T-helper 22 cell (primary cell): ENCODE results near the gene GRID1.

ENCODE experiments used
- DNase-seq: peaks from one replicate; pipeline ENCODE4 v3.0.0-alpha.2; 2020; ENCODE audit warnings: low read depth

Gene GRID1

DNA sequence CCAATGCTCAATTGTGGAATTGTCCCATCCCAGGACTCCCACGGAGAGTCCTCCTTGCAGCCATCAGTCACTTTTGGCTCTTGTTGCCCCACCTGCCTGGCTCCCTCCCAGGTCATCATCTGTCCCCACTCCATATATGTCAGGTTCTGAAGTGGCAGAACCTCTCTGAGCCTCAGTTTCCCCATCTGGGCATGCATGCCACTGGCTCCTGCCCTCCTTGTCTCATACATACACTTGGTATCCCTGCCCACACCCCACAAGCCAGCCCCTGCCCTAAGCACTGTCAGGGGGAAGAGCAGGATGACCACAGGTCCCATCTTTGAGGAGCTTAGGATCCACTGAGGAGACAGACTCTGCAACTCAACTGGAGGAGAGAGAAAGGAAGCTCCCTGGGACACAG, 156.9 kb downstream of the GRID1 start:
- DNase-seq: no peak

DNA sequence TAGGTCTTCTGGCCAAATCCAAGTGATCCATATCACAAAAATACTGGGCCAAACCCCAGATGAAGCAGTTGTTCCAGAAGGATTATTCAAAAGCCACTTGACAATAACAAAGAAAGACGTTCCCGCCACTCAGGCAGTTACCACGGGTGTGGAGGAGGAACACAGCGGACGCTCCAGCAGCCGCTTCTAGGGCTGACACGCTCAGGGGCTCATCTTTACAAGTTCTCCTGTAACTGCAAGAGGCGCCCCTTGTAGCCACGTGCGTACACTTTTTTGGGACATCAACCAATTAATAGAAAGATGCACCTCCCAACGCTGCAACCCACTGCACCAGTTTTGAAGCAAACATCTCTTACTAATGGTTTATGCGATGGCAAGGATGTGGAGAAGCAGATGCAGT, 159.4 kb downstream of the GRID1 start:
- DNase-seq: no peak

DNA sequence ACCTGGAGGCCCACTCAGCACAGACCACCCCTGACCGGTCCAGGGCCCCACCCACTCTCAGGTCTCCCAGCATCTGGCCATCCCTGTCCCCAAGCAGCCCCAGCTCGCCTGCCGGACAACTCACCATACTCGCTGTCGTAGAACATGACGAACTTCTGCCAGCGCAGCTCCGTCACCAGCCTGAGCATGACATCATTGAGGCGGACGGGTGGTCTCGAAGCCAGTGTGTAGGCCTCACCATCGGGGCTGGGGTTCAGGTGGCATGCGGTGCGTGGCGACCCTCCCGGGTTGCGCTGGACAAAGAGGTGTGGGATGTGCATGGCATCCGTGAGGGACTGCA, 160.4 kb downstream of the GRID1 start:
- no peak for DNase-seq

DNA sequence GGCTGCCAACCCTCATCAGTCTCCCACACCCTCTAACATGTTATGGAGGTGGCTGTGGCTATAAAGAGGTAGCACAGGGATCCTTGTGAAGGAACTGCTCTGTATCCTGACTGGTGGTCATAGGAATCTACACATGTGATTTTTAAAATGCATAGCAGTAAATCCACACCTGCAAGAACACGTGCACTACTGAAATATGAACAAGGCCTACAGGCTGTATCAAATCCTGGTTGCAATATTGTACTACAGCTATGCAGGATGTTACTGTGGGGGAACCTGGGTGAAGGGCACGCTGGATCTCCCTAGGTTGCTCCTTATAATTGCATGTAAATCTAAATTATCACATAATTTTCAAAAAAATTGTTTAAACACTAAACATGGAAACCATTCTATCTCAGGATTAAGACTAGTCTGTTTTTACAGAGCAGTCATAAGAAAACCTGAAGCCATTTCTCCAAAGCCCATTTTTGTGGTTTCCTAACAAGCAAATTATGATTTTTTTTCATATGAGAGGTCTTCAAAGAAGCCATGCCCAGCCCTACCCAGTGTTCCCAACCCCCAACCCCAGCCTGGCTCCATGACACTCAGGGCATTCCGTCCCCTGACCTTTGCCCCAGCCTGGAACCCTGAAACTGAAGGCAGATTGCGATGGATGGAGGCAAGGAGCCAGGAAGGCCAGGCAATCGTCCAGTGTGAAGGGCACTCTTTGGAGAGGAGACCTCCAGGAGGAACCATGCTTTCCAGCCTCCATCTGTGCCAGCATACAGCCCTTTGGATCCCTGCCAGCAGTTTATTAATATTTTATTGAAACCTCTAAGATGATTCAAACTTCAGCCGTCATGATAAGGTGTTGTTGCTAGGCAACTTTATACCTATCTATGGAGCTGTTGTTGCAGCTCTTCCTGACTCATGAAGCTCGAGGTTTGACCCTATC, 161.0 kb downstream of the GRID1 start:
- DNase-seq: no peak

DNA sequence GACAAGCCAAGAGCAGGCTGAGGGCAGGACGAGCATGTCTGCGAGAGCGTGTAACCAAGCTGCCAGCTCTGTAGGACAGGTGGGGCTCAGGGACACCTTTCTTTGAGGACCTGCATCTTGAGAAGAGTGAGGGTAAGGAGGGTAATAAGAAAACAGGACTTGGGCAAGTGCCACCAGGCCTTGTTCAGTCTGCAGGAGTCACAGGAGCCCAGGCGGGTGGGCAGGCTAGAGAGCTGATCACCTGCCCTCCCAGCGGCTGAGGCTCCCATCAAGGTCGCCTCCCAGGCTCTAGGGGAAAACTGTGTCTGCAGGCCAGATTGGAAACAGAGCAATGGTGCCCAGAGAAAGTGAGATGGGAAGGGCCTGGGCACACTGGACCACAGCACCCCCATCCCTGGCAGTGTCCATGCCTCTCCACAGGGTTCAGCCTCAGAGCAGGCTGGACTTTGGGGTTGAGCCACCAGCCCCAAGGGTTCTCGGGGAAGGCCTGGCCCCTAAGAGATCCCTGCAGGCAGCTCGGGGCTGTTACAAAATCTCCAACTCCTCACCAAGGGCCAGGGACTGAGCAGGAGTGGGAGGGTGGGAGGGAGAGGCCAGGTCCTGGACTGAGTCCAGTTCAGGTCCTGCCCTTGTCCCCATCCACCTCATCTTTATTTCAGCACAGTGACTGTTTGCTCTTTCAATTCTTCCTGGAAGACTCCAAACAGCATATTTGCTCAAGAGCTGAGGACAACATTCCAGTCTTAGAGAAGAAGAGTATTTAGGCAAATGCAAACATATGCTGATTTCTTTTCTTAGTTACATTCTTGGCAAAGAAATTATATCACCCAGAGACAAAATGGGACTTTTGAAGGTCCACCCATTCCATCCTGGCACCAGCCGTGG, 161.9 kb downstream of the GRID1 start:
- no peak for DNase-seq

DNA sequence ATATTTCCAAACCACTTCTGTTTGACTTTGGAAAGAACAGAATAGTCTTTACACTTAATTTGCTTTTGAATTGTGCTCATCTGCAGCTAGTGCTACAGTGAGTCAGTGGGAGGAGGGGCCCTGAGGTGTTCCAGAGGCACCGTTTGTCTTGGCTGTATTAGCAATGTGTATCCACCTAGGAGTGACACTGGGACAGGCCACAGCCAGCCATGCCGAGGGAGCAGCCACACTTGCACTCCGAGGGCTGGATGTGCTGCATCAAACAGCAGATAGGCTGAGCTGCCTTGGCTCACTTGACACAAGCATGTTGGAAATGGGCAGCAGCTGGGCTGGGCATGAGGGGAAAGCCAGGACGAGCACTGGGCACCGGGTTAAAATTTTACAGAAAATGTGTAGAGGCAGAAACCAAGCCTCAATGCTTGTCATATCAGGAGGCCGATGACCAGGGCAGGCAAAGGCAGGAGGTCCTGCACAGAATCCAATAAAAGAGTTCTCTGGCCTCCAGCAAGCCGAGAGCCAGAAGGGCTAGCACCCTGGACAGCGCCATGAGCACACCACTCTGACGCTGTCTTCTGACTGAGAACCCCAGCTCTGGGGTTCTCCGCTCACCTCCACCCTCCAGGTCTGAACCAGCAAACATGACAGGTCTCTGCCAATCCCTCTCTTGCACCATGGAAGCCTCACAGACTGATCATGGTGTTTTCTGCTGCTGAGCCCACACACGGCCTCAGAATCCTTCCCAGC, 163.3 kb downstream of the GRID1 start:
- no peak for DNase-seq

DNA sequence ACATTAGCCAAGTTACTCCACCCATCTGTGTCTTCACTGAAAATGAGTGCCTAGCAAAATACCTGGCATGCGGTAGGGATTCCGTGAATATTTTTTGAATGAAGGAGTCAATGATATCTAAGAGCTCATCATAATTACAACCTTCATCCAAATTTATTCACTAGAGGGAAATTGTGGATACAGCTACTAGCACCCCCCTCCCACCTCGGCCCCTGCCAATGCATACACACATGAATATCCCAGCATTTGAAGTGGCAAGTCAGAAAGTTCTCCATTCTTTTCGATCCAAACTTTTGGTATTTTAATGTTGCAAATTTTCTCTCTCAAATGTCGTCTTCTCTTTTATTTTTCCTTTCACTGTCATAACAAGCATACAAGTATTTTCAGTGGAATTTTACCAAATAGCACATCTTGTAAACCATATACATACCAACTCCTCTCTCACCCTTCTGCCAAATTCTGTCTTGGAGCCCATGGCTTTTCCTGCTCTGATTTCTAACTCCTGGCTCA, 164.3 kb downstream of the GRID1 start:
- no peak for DNase-seq

DNA sequence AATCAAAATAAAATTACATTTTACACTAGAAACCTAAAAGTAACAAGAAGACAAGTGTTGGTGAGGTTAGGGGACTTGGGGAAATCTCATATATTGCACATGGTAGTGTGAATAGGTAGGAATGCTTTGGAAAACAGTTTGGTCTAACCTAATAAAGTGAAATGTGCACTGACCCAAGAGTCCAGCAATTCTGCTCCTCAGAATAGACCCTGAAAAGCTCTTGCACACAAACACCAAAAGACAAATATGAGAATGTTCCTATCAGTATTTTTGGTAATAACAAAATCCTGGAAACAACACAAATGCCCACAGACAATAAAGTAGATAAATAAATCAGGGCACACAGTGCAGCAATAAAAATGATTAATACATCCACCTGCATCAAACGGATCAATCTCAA, 165.7 kb downstream of the GRID1 start:
- DNase-seq: no peak

DNA sequence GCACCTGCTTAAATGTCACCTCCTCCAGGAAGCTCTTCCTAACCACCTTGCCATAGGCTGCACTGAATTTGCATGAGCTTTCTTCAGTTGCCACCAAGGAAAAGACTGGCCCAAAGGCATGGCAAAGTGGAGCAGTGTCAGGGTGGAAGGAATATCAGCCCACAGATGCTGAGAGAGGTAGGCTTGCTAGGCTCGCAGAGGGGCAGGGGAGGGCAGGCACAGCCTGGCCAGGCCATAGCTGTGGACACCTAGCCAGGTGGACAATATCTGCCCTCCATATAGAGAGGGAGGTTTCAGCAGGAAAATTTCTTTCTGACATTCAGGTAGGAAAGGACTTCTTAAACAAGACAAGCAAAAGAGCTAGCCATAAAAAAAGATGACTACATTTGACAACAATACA, 166.3 kb downstream of the GRID1 start:
- DNase-seq: no peak

DNA sequence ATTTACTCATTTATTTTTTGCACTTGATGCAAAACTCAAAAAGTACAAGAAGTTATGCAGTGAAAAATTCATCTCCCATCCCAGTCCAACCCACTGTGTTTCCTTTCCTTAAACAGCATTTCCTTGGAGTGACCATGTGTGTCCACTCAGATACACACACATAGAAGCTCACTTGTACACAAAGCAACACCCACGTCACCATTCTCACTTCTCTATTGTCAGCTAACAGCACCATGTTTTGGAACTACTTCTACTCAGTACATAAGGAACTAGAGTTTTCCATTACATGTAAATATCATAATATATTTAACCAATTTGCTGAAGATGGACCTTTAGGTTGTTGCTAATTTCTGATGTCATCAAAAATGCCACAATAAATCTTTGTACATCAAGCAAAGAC, 167.6 kb downstream of the GRID1 start:
- no peak for DNase-seq

DNA sequence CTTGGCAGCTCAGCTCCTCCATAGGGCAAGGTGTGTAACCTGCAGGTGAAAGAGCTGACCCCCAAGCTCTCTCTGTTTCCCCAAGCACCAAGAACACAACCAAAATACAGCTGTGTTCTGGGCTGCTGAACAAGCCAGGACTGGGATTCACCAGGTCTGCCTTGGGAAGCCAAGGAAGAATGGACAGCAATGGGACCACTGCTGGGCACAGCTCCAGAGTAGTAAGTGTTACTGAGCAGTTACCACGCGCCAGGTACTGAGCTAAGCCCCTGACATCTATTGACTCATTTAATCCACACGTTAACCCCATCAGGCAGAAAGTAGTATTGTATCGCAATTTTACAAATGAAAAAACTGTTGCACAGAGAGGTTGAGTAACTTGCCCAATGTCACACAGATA, 168.3 kb downstream of the GRID1 start:
- DNase-seq: no peak

DNA sequence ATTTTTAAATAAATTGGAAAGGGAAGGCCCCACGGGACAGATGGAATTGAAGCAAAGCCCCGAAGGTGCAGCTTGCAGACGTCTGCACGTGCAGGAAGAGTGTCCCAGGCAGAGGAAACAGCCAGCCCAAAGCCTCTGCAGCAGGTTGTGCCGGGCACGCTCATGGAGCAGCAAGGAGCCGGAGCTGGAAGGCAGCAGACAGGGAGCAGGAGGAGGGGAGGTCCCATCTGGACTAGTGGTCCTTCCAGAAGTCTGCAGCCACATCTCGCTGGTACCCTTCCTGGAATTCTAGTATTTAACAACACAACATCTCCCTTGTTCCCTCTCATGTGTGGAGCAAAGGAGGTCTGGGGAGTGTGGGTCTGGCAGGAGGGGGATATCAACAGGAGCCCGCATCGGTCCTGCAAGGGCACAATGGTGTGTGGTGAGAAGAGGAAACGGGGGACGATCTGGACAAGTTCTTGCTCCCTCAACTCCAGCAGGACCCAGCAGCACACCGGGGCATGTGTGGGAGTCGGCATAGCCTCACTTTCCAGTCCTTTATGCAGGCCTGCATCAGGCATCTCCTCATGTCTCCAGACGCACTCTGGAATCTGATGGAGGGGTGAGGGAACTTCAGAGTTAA, 169.3 kb downstream of the GRID1 start:
- DNase-seq: no peak

DNA sequence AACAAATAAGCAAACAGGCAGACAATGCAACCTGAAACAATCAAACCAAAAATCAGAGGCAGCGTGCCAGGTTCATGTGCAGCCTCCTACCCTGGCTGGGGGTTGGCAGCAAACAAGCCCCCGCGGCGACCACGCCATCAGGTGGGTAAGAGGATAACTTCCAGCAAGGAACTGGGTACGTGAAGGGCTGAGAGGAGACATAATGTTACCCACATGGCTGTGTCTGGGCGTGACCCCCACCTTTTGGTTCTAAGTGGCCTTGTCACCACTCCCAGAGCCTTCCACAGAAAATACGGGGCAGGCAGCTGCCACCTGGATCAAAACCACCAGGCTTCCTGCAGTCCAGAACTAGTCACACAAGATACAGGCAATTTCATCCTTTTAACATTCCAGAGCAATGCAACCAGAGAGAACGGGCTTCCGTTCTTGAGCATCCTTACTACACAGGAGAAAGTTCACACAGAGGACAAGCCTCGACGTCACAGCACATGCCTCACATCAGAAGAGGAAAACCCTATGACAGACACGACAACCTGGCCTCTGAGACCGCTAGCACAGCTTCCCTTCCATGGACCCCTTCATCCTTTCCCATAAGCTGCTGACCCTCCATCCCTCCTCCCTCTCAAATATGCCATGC, 171.0 kb downstream of the GRID1 start:
- no peak for DNase-seq

DNA sequence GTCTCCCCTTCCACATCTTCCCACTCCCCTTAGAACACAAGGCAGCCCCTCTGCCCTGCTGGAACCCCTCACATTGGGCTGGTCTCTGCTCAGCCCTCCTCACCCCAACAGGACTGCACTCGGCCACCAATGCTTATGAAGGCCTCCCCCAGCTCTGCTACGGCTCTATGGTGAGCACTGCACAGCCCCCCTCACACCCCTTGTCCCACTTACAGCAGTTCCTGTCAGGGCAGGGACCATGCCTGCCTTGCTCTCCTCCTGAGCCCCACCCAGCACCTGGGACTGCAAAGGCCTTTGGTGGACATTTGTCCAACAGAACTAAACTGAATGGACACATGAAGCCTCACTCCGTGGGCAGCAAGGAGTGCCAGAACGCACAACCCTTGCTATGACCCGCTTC, 171.9 kb downstream of the GRID1 start:
- DNase-seq: no peak

DNA sequence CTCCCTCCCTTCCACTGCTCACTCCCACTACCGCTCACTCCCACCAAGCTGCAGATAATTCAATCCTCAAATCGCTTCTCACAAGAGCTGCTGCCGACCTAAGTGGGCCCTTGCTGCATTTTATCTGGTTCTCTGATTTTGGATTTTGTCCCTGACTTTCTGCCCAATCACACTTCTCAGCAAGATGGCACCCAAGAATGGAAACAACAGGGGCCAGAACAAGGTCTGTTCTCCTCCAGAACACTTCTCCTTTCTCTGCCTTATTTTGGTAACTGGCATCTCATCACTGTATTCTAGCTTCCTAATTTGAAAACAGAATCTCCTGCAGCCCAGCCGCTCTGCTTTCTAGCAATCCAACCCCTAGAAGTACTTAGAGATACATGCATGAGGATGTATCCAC, 172.8 kb downstream of the GRID1 start:
- no peak for DNase-seq

DNA sequence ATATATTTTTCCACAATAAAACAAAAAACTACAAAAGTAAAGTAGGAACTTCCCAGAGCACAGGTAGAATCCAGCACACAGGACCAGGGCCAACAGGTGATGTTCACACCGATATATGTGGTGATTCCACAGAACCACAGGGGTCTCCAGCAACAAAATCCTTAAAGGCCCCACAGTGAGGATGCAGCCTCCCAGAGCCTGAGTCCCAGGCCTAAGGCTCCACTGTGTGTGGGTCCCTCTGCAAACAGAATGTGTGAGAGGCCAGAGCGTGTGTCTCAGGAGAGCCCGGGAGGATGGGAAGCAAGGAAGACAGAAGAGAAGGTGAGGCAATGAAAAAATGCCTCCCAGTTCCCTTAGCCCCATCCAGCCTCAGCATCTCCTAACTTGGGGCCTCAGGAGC, 173.9 kb downstream of the GRID1 start:
- no peak for DNase-seq

DNA sequence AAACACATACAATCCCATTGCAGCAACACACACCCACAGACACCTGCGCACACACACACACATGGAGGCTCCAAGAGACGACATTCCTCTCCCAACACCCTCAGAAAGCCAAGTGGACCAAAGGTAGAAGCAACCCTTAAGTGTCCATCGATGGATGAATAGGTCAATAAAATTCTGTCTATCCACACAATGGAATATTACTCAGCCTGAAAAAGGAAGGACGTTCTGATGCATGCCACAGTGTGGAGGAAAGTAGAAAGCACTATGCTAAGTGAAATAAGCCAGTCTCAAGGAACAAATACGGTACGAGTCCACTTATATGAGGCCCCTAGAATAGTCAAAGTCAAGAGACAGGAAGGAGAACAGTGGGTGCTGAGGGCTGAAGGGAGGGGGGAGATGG, 174.4 kb downstream of the GRID1 start:
- no peak for DNase-seq

DNA sequence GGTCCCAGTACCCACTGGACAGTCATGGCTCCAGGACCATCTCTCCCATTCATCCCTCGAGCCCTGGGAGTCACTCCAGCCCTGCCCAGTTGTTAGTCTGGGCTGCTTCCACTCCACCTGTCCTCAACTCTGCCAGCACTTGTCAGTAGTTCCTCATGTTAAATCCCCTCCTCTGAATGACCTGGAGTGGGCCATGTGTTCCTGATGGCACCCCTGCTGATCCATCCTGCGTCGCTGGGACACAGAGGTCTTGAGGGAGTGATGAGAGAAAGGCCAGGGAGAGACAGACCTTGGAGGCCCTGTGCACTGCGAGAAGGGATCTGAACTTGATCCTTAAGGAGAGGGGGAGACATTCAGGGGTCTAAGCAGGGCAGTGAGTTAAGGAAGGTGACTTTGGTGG, 174.9 kb downstream of the GRID1 start:
- DNase-seq: no peak

DNA sequence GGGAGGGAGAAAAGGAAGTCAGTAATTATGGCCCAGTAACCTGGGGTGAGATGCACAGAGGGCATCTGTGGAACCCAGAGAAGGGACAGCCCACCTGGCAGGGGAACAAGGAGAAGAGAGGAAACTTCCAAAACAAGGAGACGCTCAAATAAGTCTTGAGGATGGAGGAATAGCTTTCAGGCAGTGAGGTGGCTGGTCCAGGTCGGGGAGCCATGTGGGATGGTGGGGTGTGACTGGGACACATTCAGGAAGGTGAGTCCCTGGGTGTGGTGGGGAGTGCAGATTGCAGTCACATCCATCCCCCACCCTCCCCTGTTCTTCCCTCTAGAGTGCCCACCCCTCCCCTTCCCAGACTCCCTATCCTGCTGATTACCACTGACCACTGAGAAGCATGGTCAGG, 175.4 kb downstream of the GRID1 start:
- no peak for DNase-seq

DNA sequence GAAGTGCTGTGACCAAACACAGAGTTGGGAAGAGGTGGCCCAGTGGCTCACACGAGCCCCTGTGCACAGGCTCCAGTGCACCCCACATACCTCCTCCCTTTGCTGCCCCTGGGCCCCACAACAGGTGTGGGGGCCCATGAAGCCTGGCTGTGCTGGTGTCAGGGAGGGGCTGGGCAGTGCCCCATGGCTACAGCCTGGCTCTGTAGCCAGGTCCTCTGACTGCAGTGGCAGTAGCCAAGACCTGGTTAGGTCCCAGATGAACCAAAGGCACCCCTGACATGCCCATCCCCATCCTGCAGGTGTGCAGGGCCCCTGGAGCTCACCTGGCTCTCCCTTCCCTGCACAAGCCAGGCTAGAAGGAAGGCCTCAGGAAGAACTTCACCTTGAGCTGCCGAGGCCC, 176.3 kb downstream of the GRID1 start:
- no peak for DNase-seq

DNA sequence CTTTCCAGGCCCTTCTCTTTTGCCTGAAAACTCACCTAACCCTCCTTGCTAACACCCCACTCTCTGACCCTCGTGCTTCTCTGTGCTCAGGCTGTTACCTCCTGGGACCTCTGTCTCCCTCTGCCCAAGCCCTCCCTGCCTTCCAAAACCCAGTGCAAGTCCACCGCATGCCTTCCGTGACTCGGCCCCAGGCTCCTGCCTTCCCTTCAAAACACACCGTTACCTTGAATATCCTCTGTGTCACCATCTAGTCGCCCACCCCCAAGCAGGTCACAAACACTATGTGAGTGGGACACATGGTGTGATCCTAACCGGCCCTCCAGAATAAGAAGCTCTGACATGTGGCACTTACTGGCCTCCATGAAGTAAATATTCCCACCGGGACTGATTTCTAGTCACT, 176.7 kb downstream of the GRID1 start:
- no peak for DNase-seq
